Measurements from ENCODE around the gene ANO3. TPM values are rescaled to one million over a fixed set of nuclear protein-coding genes. Genes with fewer than 3 reads are reported as not detected.

The ANO3 gene
- total RNA-seq, 4 donors from 2014 or later = 1.6 to 1.8 TPM; not detected in 2

- Histone ChIP-seq H3K9me3 (no peaks in the 10 kb centered on the region), H3K36me3 (no peaks in the 10 kb centered on the region), H3K27ac (no peak overlapping the region), H3K4me3 (no peak overlapping the region), H3K27me3 (no peaks in the 10 kb centered on the region), H3K4me1 (no peaks in the 10 kb centered on the region)
- no peak for DNase-seq
- no peak for TF ChIP-seq POLR2A (IDR thresholded peaks at IDR 0.05)
- TF ChIP-seq, protein P1, sequence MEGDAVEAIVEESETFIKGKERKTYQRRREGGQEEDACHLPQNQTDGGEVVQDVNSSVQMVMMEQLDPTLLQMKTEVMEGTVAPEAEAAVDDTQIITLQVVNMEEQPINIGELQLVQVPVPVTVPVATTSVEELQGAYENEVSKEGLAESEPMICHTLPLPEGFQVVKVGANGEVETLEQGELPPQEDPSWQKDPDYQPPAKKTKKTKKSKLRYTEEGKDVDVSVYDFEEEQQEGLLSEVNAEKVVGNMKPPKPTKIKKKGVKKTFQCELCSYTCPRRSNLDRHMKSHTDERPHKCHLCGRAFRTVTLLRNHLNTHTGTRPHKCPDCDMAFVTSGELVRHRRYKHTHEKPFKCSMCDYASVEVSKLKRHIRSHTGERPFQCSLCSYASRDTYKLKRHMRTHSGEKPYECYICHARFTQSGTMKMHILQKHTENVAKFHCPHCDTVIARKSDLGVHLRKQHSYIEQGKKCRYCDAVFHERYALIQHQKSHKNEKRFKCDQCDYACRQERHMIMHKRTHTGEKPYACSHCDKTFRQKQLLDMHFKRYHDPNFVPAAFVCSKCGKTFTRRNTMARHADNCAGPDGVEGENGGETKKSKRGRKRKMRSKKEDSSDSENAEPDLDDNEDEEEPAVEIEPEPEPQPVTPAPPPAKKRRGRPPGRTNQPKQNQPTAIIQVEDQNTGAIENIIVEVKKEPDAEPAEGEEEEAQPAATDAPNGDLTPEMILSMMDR (IDR thresholded peaks at IDR 0.05) = no peak
- intact Hi-C loops (cut with DNase I; ENCODE audit: low total_unique reads) = no loop called here
Measured at GRCh38 chr11:26613759-26614158, 281.8 kb downstream of the ANO3 start.

DNA sequence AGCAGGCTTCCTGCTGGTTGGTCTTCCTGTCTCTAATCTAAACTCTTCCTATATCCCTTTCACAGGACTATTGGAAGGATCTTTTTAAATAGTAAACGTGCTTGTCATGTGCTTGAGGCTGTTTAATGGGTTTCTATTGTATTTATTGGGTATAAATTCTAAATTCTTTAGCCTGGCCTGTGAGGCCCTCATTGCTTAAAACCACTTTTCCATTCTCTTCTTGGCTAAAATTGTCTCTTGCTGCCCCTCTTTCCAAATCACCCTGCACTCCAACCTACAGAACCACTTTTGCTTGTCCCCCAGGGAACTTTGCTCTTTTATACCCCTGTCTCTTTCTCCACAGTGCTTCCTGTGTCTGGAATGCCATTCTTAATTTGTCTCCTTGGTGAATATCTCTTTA is 286.5 kb downstream of the ANO3 start:
- Histone ChIP-seq H3K36me3 (no peaks in the 10 kb centered on the region), H3K4me1 (no peaks in the 10 kb centered on the region), H3K27ac (no peak overlapping the region), H3K4me3 (no peak overlapping the region), H3K27me3 (no peaks in the 10 kb centered on the region), H3K9me3 (no peaks in the 10 kb centered on the region)
- no peak for DNase-seq
- no peak for TF ChIP-seq POLR2A (IDR thresholded peaks at IDR 0.05)
- TF ChIP-seq, protein P1 (IDR thresholded peaks at IDR 0.05) = no peak
- intact Hi-C loops (cut with DNase I; ENCODE audit: low total_unique reads) = no loop called here

- Histone ChIP-seq H3K27me3 (no peaks in the 10 kb centered on the region), H3K9me3 (no peaks in the 10 kb centered on the region), H3K27ac (no peak overlapping the region), H3K36me3 (no peaks in the 10 kb centered on the region), H3K4me3 (no peak overlapping the region), H3K4me1 (no peaks in the 10 kb centered on the region)
- no peak for TF ChIP-seq POLR2A (IDR thresholded peaks at IDR 0.05)
- TF ChIP-seq, protein P1 (IDR thresholded peaks at IDR 0.05) = no peak
- intact Hi-C loops (cut with DNase I; ENCODE audit: low total_unique reads) = no loop called here
- DNase-seq = no peak
Measured at GRCh38 chr11:26620282-26621045, 288.5 kb downstream of the ANO3 start.

DNA sequence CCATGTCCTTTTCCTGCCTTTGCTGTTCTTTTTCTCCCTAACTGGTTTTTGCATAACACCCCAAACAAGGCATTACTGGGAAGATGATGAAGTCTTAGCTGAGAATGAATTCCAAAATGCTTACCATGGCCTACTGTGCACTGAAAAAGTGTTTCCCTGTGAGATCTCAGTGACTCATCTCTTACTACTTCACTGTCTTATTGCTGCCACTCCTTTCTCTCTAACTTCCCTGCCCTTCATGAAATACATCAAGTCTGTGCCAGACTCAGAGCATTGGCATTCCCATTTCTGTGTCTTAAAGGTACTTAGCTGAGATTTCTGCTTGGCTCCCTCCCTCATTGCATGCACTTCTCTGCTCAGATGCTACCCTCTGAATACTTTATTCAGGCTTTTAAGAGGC is 289.2 kb downstream of the ANO3 start:
- no peak overlapping the region for H3K4me3 ChIP-seq
- no peaks in the 10 kb centered on the region for H3K9me3 ChIP-seq
- H3K27me3 ChIP-seq = no peaks in the 10 kb centered on the region
- DNase-seq = no peak
- no peaks in the 10 kb centered on the region for H3K4me1 ChIP-seq
- H3K27ac ChIP-seq = no peak overlapping the region
- H3K36me3 ChIP-seq = no peaks in the 10 kb centered on the region
- intact Hi-C loops (cut with DNase I; ENCODE audit: low total_unique reads) = no loop called here
- TF ChIP-seq, protein P1 (IDR thresholded peaks at IDR 0.05) = no peak
- no peak for TF ChIP-seq POLR2A (IDR thresholded peaks at IDR 0.05)

GRCh38 chr11:26622181-26622580 is 290.3 kb downstream of the ANO3 start:
- DNase-seq = no peak
- no peak overlapping the region for H3K27ac ChIP-seq
- H3K36me3 ChIP-seq = no peaks in the 10 kb centered on the region
- intact Hi-C loops (cut with DNase I; ENCODE audit: low total_unique reads) = no loop called here
- H3K27me3 ChIP-seq = no peaks in the 10 kb centered on the region
- H3K4me1 ChIP-seq = no peaks in the 10 kb centered on the region
- TF ChIP-seq, protein P1 (IDR thresholded peaks at IDR 0.05) = no peak
- no peak for TF ChIP-seq POLR2A (IDR thresholded peaks at IDR 0.05)
- H3K4me3 ChIP-seq = no peak overlapping the region
- H3K9me3 ChIP-seq = no peaks in the 10 kb centered on the region

Data from uterus (tissue), 4 donors.